Lung (tissue), 12 donors: ENCODE measurements around the gene MEST. TPM values are rescaled to one million over a fixed set of nuclear protein-coding genes. Genes with fewer than 3 reads are reported as not detected.
"Not testable (repeated sequence)": the region's sequence is repeated elsewhere in the genome, so short reads cannot be mapped to it uniquely, and the experiment has no call there.

ENCODE experiments used
- ATAC-seq: fragments of 200-7000 bp; cut with Tn5 transposase; one replicate; pipeline ENCODE4 v1.9.1; 2020; ENCODE audit warnings: moderate number of reproducible peaks; ENCODE audit not compliant: insufficient read depth, low FRiP score
- DNase-seq, 3 donors: peaks; one replicate each; pipeline ENCODE4 v3.0.0-alpha.2; 2013 to 2017
- H3K27ac ChIP-seq, 2 donors: one replicate each; pipeline ENCODE4 v1.5.1; 2013; ENCODE audit warnings: mild to moderate bottlenecking in 2 of 2, moderate library complexity in 2 of 2, control low read depth in 1 of 2, inconsistent platforms in 1 of 2, low read depth in 1 of 2, low read length in 1 of 2
- H3K27me3 ChIP-seq, 3 donors: one replicate each; pipeline ENCODE4 v1.5.1; 2013; ENCODE audit warnings: low read length in 2 of 3; ENCODE audit not compliant: control insufficient read depth in 3 of 3, insufficient read depth in 3 of 3
- H3K36me3 ChIP-seq, 4 donors: one replicate each; pipeline ENCODE4 v1.5.1; 2013; ENCODE audit warnings: low read length in 4 of 4, mild to moderate bottlenecking in 1 of 4, moderate library complexity in 1 of 4; ENCODE audit not compliant: control insufficient read depth in 4 of 4, insufficient read depth in 4 of 4
- H3K4me1 ChIP-seq, 5 donors: one replicate each; pipeline ENCODE4 v1.5.1; 2013; ENCODE audit warnings: low read length in 5 of 5, mild to moderate bottlenecking in 2 of 5, moderate library complexity in 1 of 5; ENCODE audit not compliant: control insufficient read depth in 5 of 5, insufficient read depth in 5 of 5
- H3K4me3 ChIP-seq: one replicate; pipeline ENCODE4 v1.5.1; 2013; ENCODE audit warnings: mild to moderate bottlenecking, control low read depth, moderate library complexity
- H3K9ac ChIP-seq, 2 donors: one replicate each; pipeline ENCODE4 v1.5.1; 2013; ENCODE audit warnings: low read length in 2 of 2, control low read depth in 1 of 2; ENCODE audit not compliant: insufficient read depth in 1 of 2
- H3K9me3 ChIP-seq, 4 donors: one replicate each; pipeline ENCODE4 v1.5.1; 2013; ENCODE audit warnings: low read length in 3 of 4, mild to moderate bottlenecking in 1 of 4, moderate library complexity in 1 of 4; ENCODE audit not compliant: control insufficient read depth in 4 of 4, insufficient read depth in 3 of 4
- WGBS, 2 donors: extraction: QIAGEN DNeasy Blood & Tissue Kit; methylation state at CpG; one replicate each; pipeline ENCODE4 v1.1.7; 2013; 5-methylcytosine and 5-hydroxymethylcytosine counted together
- polyA plus RNA-seq, 2 donors: library from polyadenylated mRNA; stranded (reverse); fragments of 200-250 nt; gene quantifications; one replicate each; pipeline ENCODE4 v1.2.1, GENCODE V29; 2013
- total RNA-seq, 2 donors: library from RNA; depleted of rRNA in 1 of 2; stranded (reverse); fragments of >200 nt in 1 of 2; gene quantifications; one replicate each; pipeline ENCODE4 v1.2.1, GENCODE V29; 2014 to 2021
- TF ChIP-seq, protein P1 (sequence below): IDR thresholded peaks from 2 replicates; pipeline ENCODE4 v1.5.1; 2012; ENCODE audit warnings: mild to moderate bottlenecking; ENCODE audit errors: control extremely low read depth, extremely low read depth
- donor health status: control.
- donor health status: control.
- donor health status: Bipolar disorder and iron deficiency.
- donor health status: healthy.
- donor health status: DM: yes; HTN: yes; CAD: no.

Gene MEST
- total and polyA plus RNA-seq, 4 donors = 22.3 to 195 (median 69.5) TPM

DNA sequence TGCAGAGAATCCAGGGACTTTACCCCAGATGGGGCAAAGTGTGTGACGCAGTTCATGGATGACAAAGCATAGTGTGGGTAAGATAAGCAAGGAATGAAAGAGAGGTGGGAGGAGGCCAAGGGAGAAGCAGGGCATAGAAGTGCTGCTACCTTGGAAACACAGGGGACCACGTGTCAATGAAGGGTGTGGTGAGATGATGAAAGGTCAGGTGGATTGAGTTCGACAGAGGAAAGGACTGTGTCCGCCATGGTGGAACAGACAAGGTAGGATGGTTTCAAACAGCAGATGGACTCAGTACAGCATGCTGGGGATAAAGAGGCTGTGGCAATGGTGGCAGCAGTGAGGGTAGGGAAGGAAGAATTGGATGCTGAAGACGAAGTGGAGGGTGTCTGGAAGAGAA lies 32.7 kb downstream of the MEST start:
- peaks cover 0 to 6% (median 0%) of the 10 kb centered on the region in 5 donors for H3K4me1 ChIP-seq
- no peak overlapping the region for H3K4me3 ChIP-seq
- peaks cover 0 to 16% (median 7%) of the 10 kb centered on the region in 4 donors for H3K36me3 ChIP-seq
- ATAC-seq = no peak
- H3K9ac ChIP-seq = no peak overlapping the region
- no peaks in the 10 kb centered on the region for H3K9me3 ChIP-seq
- no peaks in the 10 kb centered on the region for H3K27me3 ChIP-seq
- TF ChIP-seq, protein P1, sequence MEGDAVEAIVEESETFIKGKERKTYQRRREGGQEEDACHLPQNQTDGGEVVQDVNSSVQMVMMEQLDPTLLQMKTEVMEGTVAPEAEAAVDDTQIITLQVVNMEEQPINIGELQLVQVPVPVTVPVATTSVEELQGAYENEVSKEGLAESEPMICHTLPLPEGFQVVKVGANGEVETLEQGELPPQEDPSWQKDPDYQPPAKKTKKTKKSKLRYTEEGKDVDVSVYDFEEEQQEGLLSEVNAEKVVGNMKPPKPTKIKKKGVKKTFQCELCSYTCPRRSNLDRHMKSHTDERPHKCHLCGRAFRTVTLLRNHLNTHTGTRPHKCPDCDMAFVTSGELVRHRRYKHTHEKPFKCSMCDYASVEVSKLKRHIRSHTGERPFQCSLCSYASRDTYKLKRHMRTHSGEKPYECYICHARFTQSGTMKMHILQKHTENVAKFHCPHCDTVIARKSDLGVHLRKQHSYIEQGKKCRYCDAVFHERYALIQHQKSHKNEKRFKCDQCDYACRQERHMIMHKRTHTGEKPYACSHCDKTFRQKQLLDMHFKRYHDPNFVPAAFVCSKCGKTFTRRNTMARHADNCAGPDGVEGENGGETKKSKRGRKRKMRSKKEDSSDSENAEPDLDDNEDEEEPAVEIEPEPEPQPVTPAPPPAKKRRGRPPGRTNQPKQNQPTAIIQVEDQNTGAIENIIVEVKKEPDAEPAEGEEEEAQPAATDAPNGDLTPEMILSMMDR = no peak
- 93 to 95% methylated on average over 5 of the region's 5 CpGs for WGBS, 2 donors
- no peak for DNase-seq
- H3K27ac ChIP-seq = no peak overlapping the region

DNA sequence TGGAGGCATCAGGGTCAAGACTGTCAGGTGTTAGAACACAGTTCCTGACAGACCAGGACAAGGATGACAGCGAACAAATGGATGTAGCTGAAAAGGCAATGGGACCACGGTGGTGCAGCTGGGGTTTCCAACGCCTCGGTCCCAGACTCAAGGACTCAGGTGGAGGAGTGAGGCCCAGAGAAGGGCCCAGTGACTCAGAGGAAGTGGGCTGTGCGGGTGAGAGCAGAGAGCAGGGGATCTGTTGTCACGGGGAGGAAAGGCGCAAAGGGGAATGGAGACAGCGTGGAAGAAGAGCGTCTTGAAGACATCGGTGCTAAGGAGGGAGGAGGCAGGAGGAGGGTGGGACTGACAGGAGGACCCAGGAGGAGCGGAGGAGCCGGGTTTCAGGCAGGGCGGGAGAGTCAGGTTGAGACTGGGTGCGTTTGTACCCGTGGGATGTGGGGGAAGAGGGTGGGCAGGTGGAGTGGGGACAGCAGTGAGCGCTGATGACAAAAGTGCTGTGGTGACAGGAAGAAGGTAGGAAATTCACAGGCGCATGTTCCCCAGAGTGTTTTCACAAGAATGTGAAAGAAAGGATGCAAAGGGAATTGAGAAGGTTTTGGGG lies 36.0 kb downstream of the MEST start:
- not testable (repeated sequence) for H3K27me3 ChIP-seq, H3K27ac ChIP-seq, H3K4me1 ChIP-seq, H3K9ac ChIP-seq, ATAC-seq, DNase-seq, H3K9me3 ChIP-seq, H3K4me3 ChIP-seq
- peaks cover 0 to 25% (median 14%) of the 10 kb centered on the region in 4 donors for H3K36me3 ChIP-seq
- 81 to 91% methylated on average over 15 to 17 of the region's 17 CpGs for WGBS, 2 donors

DNA sequence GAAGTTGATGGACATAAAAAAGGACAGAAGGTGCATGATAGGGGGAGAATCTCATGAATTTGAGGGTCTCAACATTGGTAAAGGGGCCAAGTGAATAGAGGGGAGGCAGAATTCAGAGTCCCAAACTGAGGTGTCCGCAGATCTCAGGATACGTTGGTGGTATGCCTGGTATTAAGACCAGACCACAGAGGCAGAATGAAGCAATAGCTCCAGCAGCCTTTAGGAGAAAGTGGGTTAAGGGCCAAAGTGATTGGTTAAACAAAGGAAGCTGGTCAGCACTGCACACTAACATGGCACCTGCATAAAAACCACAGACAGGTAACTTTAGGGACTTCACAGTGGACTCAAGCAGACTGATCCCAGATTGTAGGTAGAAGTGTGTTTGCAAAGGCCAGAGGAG lies 37.5 kb downstream of the MEST start:
- DNase-seq (no peak), ATAC-seq (no peak)
- H3K27me3 ChIP-seq = no peaks in the 10 kb centered on the region
- no peak overlapping the region for H3K9ac ChIP-seq
- WGBS, 2 donors = 71 to 82% methylated on average over 2 of the region's 2 CpGs
- H3K4me1 ChIP-seq = peaks cover 0 to 6% (median 0%) of the 10 kb centered on the region in 5 donors
- no peak overlapping the region for H3K4me3 ChIP-seq
- peaks cover 0 to 27% (median 15%) of the 10 kb centered on the region in 4 donors for H3K36me3 ChIP-seq
- no peaks in the 10 kb centered on the region for H3K9me3 ChIP-seq
- TF ChIP-seq, protein P1 = no peak
- H3K27ac ChIP-seq = no peak overlapping the region

DNA sequence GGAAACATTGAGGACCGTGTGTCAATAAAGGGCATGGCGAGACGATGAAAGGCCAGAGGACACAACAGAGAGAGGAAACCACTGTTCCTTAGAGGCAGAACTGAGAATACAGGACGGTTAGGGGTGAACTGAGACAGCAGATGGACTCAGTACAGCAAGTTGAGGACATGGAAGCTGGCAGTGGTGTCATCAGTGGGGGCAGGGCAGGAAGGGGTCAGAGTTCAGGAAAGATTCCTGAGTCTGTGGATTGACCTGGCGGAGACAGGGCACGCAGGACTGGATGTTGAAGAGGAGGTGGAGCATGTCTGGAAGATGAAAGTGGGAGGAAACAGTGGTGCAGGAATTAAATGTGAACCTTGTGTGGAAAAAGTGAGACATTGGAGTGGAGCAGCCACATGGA lies 46.0 kb downstream of the MEST start:
- H3K4me3 ChIP-seq, H3K27ac ChIP-seq, ATAC-seq, H3K9ac ChIP-seq, H3K9me3 ChIP-seq, H3K27me3 ChIP-seq, DNase-seq, H3K4me1 ChIP-seq: not testable (repeated sequence)
- H3K36me3 ChIP-seq = peaks cover 0 to 24% (median 14%) of the 10 kb centered on the region in 4 donors
- 69 to 92% methylated on average over 6 of the region's 6 CpGs for WGBS, 2 donors

DNA sequence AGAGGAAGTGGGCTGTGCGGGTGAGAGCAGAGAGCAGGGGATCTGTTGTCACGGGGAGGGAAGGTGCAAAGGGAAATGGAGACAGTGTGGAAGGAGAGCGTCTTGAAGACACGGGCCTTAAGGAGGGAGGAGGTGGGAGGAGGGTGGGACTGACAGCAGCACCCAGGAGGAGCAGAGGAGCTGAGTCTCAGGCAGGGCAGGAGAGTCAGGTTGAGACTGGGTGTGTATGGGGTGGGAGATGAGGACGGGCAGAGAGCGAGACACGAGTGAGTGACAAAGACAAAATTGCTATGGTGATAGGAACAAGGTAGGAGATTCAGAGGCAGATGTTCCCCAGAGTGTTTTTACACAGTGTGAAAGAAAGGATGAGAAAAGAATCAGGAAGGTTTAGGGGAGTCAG lies 49.4 kb downstream of the MEST start:
- not testable (repeated sequence) for DNase-seq, H3K4me3 ChIP-seq, H3K9ac ChIP-seq, H3K27me3 ChIP-seq, H3K4me1 ChIP-seq, H3K9me3 ChIP-seq, H3K27ac ChIP-seq, ATAC-seq
- WGBS, 2 donors = 90 to 94% methylated on average over 7 of the region's 7 CpGs
- H3K36me3 ChIP-seq = peaks cover 0 to 25% (median 12%) of the 10 kb centered on the region in 4 donors

DNA sequence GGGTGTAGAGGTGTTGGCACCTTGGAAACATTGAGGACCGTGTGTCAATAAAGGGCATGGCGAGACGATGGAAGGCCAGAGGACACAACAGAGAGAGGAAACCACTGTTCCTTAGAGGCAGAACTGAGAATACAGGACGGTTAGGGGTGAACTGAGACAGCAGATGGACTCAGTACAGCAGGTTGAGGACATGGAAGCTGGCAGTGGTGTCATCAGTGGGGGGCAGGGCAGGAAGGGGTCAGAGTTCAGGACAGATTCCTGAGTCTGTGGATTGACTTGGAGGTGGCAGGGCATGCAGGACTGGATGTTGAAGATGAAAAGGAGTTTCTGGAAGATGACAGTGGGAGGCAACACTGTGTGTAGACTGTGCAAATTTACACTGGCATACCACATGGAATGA lies 50.4 kb downstream of the MEST start:
- H3K4me1 ChIP-seq, DNase-seq, H3K9me3 ChIP-seq, H3K4me3 ChIP-seq, H3K9ac ChIP-seq, ATAC-seq, H3K27ac ChIP-seq, H3K27me3 ChIP-seq: not testable (repeated sequence)
- 73 to 94% methylated on average over 4 of the region's 4 CpGs for WGBS, 2 donors
- peaks cover 2 to 22% (median 11%) of the 10 kb centered on the region in 4 donors for H3K36me3 ChIP-seq
